ENCODE measurements around the gene ROBO1.

The ROBO1 gene

DNA sequence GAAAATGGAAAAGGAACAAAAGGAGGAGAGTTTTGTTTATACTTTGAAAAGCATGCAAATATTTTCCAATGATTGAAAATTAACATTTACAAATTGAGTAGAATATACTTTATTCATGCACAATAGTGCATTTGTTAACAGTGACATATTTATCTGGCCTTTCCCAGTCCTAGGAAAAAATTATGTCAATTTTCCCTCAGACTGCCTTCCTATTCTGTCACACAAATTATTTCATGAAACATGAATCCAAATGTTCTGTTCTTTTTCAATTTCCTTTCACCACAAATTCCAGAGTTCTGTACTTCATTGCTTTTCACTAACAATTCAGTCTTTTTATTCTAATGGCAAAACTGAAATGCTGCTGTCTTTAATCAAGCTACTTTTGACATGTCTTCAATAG is 945.1 kb downstream of the ROBO1 start:
- no peak overlapping the region for H2AFZ ChIP-seq (ENCODE audit: low read depth)
- H3K9ac ChIP-seq = no peak overlapping the region
- H3K4me1 ChIP-seq (ENCODE audit: low read depth, poor library complexity, severe bottlenecking) = no peaks in the 10 kb centered on the region
- H3K79me2 ChIP-seq (ENCODE audit: insufficient read depth, low read depth) = no peaks in the 10 kb centered on the region
- H3K27me3 ChIP-seq (ENCODE audit: insufficient read depth, low read depth) = no peaks in the 10 kb centered on the region
- no peaks in the 10 kb centered on the region for H4K20me1 ChIP-seq (ENCODE audit: insufficient read depth)
- H3K4me3 ChIP-seq (IDR thresholded peaks at IDR 0.05; ENCODE audit: insufficient read depth, low read depth, low read length) = no peak overlapping the region
- no peak overlapping the region for H3K27ac ChIP-seq
- H3K4me2 ChIP-seq = no peak overlapping the region
- no peaks in the 10 kb centered on the region for H3K36me3 ChIP-seq (ENCODE audit: insufficient read depth)
- TF ChIP-seq, protein P1, sequence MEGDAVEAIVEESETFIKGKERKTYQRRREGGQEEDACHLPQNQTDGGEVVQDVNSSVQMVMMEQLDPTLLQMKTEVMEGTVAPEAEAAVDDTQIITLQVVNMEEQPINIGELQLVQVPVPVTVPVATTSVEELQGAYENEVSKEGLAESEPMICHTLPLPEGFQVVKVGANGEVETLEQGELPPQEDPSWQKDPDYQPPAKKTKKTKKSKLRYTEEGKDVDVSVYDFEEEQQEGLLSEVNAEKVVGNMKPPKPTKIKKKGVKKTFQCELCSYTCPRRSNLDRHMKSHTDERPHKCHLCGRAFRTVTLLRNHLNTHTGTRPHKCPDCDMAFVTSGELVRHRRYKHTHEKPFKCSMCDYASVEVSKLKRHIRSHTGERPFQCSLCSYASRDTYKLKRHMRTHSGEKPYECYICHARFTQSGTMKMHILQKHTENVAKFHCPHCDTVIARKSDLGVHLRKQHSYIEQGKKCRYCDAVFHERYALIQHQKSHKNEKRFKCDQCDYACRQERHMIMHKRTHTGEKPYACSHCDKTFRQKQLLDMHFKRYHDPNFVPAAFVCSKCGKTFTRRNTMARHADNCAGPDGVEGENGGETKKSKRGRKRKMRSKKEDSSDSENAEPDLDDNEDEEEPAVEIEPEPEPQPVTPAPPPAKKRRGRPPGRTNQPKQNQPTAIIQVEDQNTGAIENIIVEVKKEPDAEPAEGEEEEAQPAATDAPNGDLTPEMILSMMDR (conservative IDR thresholded peaks at IDR 0.05; ENCODE audit: low read depth, low read length) = no peak

DNA sequence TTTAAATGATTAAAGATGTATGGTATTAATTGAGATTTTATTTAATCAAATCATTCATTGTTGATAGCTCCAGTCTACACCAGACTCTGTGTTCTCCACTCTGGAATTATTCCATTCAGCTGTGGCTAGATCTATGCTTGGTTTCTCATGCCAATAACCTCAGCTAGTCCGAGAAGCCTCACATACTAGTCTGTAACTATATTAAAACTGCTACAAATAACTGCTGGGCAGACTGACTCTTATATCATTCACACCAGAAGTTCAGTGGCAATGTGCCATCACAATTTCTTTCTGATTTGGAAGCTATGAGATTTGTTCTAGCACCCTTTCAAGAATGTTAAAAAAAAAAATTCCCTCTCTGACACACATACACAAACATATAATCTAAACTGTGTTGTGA is 947.3 kb downstream of the ROBO1 start:
- H2AFZ ChIP-seq (ENCODE audit: low read depth) = no peak overlapping the region
- TF ChIP-seq, protein P1 (conservative IDR thresholded peaks at IDR 0.05; ENCODE audit: low read depth, low read length) = no peak
- no peak overlapping the region for H3K4me2 ChIP-seq
- H3K79me2 ChIP-seq (ENCODE audit: insufficient read depth, low read depth) = no peaks in the 10 kb centered on the region
- H3K27me3 ChIP-seq (ENCODE audit: insufficient read depth, low read depth) = no peaks in the 10 kb centered on the region
- no peak overlapping the region for H3K27ac ChIP-seq
- no peak overlapping the region for H3K9ac ChIP-seq
- H3K4me1 ChIP-seq (ENCODE audit: low read depth, poor library complexity, severe bottlenecking) = no peaks in the 10 kb centered on the region
- H3K36me3 ChIP-seq (ENCODE audit: insufficient read depth) = no peaks in the 10 kb centered on the region
- H3K4me3 ChIP-seq (IDR thresholded peaks at IDR 0.05; ENCODE audit: insufficient read depth, low read depth, low read length) = no peak overlapping the region
- no peaks in the 10 kb centered on the region for H4K20me1 ChIP-seq (ENCODE audit: insufficient read depth)

DNA sequence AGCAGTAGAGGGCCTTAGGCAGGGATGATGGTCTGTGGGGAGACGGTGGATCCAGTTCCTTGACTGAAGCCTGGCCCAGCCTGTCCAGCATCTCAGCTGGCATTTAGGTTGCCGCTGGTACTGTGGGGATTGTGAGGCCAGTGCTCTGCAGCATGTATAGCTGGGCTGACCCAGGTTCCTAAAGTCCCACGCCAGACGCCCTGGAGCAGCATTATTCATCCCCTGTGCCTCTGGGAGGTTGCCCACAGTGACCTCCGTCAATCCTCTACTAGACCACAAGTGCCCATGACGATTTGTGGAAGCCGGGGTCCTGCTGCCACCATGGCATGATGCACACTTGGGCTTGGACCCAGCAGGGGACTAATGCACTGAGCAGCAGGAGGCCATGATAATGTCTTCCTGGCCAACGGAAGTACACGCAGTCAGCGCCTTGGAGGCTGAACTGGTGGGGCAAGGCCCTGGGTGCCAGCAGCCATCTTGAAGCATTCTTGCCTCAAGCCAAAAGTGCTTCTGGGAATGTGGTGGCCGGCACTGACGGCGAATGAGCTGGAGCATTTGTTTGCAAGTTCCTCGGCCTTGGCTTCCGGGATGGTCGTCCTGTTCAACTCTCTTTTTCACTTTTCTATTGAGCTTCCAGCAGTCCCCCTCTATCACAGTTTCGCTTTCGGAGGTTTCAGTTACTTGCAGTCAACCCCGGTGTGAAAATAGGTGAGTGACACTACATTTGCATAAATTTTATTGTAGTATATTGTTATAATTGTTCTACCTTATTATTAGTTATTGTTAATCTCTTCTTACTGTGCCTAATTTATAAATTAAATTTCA is 949.4 kb downstream of the ROBO1 start:
- Histone ChIP-seq H3K27ac (no peak overlapping the region), H2AFZ (ENCODE audit: low read depth) (no peak overlapping the region), H3K27me3 (ENCODE audit: insufficient read depth, low read depth) (no peaks in the 10 kb centered on the region), H3K4me3 (IDR thresholded peaks at IDR 0.05; ENCODE audit: insufficient read depth, low read depth, low read length) (no peak overlapping the region), H3K36me3 (ENCODE audit: insufficient read depth) (no peaks in the 10 kb centered on the region), H3K4me2 (no peak overlapping the region), H3K4me1 (ENCODE audit: low read depth, poor library complexity, severe bottlenecking) (no peaks in the 10 kb centered on the region), H3K79me2 (ENCODE audit: insufficient read depth, low read depth) (no peaks in the 10 kb centered on the region), H4K20me1 (ENCODE audit: insufficient read depth) (no peaks in the 10 kb centered on the region), H3K9ac (no peak overlapping the region)
- TF ChIP-seq, protein P1 (conservative IDR thresholded peaks at IDR 0.05; ENCODE audit: low read depth, low read length) = no peak

DNA sequence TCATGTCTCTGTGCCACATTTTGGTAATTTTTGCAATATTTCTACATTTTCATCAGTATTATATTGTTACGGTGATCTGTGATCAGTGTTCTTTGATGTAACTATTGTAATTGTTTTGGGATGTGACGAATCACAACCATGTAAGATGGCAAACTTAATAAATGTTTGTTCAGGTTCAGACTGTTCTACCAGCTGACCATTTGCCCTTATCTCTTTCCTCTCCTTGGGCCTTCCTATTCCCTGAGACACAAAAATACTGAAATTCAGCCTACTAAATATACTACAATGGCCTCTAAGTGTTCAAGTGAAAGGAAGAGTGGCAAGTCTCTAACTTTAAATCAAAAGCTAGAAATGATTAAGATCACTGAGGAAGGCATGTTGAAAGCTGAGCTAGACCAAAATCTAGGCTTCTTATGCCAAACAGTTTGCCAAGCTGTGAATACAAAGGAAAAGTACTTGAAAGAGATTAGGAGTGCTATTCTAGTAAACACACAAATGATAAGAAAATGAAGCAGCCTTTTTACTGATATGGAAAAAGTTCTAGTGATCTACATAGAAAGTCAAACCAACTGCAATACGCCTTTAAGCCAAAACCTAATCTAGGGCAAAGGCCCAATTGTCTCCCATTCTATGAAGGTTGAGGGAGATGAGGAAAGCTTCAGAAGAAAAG is 952.8 kb downstream of the ROBO1 start:
- no peak overlapping the region for H2AFZ ChIP-seq (ENCODE audit: low read depth)
- no peak overlapping the region for H3K27ac ChIP-seq
- H3K4me1 ChIP-seq (ENCODE audit: low read depth, poor library complexity, severe bottlenecking) = no peaks in the 10 kb centered on the region
- no peak overlapping the region for H3K9ac ChIP-seq
- no peak overlapping the region for H3K4me2 ChIP-seq
- no peaks in the 10 kb centered on the region for H4K20me1 ChIP-seq (ENCODE audit: insufficient read depth)
- TF ChIP-seq, protein P1 (conservative IDR thresholded peaks at IDR 0.05; ENCODE audit: low read depth, low read length) = no peak
- no peaks in the 10 kb centered on the region for H3K36me3 ChIP-seq (ENCODE audit: insufficient read depth)
- no peak overlapping the region for H3K4me3 ChIP-seq (IDR thresholded peaks at IDR 0.05; ENCODE audit: insufficient read depth, low read depth, low read length)
- no peaks in the 10 kb centered on the region for H3K27me3 ChIP-seq (ENCODE audit: insufficient read depth, low read depth)
- no peaks in the 10 kb centered on the region for H3K79me2 ChIP-seq (ENCODE audit: insufficient read depth, low read depth)
